Right kidney (tissue), 1 donor: ENCODE measurements around the gene PIK3CB.
"Not testable (repeated sequence)": the region's sequence is repeated elsewhere in the genome, so short reads cannot be mapped to it uniquely, and the experiment has no call there.

Source experiments
- DNase-seq: peaks from one replicate; pipeline ENCODE4 v3.0.0-alpha.2; 2016

Gene PIK3CB

DNA sequence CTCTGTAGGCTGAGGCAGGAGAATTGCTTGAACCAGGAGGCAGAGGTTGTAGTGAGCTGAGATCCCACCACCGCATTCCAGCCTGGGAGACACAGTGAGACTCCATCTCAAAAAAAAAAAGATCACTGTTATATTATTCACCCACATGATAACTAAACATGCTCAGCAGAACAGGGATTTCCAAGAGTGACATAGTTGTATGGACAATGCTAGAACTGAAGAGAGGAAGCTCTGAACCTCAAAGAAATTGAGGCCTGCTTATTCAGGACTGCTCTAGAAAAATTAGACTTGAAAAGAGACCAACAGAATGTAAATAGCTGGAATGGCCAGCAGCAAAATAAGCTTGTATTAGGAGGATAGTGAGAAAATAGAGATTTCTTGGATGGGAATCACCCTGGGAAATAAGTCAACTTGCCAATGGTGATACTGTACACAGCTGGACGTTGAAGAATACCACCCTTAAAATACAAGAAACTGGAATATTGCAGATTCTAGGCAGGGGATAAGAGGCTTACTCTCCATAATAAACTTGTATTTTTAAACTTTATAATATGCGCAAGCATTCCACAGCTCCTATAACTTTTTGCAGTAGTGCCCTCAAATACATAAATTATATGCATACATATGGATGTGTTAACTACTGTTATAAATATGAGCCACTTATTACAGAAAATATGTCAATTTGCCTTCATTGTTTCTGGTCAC, 28.2 kb downstream of the PIK3CB start:
- no peak for DNase-seq

DNA sequence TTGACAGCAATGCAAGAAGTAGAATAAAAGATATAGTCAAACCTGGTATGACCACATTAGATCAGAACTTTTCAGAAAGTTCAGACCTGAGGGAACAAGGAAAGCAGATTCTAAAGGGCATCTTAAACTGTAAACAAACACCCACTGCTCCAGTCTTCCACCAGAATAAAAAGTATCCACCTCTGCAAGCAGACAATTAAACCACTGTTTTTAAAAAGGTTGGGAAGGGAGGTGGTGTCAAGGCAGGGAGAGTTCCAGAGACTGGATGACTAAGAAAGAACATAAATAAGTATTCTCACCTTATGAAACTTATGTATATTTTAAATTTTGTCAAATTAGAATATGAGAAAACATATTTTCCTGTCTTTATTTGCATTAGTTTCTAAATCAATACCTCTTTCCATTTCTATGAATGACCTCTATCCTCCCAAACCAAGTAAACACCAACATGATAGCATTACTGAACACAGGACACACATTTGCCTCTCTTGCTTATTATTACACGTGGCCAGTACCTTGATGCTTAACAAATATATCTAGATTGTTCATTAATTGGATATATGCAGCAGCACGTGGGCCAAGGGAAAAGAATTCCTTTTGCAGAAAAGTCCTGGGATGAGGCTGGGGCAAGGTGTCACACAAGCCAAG, 31.6 kb downstream of the PIK3CB start:
- no peak for DNase-seq

DNA sequence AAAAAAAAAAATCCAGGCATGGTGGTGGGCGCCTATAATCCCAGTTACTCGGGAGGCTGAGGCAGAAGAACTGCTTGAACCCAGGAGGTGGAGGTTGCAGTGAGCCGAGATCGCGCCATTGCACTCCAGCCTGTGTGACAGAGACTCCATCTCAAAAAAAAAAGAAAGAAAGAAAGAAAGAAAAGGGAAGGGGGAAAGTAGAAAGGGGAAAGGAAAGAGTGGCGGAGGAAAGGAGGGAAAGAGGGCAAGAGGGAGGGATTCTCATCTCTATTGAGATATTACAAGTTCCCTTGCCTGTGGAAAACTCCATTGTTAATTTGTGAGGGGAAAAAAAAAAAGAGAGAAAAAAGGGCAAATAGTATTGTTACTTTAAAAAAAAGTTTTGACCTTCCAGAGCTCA, 32.5 kb downstream of the PIK3CB start:
- not testable (repeated sequence) for DNase-seq

DNA sequence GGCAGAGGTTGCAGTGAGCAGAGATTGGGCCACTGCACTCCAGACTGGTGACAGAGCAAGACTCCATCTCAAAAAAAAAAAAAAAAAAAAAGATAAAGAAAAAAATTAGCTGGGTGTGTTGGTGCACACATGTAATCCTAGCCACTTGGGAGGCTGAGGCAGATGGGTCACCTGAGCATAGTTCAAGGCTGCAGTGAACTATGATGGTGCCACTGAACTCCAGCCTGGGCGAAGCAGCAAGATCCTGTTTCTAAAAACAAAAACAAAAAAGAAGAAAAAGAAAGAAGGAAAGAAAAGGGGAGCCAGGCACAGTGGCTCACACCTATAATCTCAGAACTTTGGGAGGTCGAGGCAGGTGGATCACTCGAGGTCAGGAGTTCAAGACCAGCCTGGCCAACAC, 32.9 kb downstream of the PIK3CB start:
- DNase-seq = no peak

DNA sequence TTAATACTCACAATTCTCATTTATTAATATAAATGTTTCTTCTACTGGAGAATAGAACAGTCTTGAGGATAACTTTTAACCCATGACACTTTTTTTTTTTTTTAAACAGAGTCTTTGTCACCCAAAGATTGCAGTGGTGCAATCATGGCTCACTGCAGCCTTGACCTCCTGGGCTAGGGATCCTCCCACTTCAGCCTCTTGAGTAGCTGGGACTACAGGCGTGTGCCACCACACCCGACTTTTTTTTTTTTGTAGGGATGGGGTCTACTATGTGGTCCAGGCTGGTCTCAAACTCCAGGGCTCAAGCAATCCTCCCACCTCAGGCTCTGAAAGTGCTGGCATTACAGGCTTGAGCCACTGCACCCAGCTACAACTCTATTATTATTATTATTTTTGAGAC, 34.5 kb downstream of the PIK3CB start:
- no peak for DNase-seq

DNA sequence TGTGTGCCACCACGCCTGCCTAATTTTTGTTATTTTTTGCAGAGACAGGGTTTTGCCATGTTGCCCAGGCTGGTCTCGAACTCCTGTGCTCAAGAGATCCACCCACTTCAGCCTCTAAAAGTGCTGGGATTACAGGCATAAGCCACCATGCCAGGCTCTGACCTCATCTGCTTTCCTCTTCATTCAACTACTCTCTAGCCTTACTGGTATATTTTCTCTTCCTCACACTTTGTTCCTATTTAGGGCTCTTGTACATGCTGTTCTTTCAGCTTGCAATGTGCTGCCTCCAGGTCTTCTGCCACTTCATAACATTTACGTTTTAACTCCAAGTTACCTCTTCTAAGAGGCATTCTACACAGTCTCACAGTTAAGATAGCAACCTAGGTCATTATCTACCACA, 34.9 kb downstream of the PIK3CB start:
- no peak for DNase-seq

DNA sequence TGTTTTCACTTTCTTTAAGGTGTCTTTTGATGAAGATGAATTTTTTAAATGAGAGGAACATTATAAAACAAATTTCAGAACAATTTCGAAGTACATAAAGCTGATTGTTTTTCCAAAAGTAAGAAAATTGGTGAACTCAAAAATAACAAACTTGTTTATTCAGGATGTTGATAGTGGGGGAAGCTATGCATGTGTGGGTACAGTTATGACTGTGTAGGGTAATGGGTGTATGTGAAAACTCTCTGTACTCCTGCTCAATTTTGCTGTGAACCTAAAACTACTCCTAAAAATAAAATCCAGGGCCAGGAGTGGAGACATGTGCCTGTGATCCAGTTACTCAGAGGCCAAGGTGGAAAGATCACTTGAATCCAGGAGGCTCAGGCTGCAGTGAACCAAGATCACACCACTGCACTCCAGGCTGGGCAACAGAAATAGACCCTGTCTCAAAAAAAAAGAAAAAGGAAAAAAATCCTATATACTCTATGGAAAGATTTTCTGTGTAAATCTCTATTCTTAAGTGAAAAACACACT, 37.2 kb downstream of the PIK3CB start:
- no peak for DNase-seq

DNA sequence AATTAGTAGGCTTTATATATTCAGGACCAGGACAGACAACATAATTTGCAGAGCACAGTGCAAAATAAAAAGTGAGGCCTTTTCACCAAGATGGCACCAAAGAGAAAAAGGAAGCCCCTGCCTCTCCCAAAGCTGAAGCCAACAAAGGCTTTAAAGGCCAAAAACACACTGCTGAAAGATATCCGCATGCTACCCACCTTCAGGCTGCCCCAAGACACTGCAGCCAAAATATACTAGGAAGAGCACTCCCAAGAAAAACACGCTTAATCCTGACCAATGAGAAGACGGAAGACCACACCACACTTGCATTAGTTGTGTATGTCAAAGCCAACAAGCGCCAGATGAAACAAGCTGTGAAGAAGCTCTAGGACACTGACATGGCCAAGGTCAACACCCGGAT, 38.0 kb downstream of the PIK3CB start:
- DNase-seq = no peak

DNA sequence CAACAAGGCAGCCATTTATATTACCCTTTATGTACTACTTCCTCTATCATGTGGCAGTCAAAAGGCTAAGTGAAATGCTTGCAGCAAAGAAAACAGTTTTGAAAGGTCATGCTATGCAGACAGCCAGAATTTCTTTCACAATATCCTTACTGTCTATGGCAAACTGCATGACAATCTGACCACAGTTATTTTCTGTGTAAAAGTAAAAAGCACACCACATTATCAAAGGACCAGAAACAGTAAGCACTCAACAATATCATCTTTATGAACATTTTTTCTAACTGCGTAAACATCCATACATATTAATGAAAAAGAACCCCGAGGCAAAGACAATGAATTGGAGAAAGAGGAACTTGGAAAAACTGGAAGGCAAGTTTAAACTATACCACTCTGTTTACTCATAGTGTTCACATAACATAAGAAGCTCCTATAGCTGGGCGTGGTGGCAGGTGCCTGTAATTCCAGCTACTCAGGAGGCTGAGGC, 47.9 kb downstream of the PIK3CB start:
- no peak for DNase-seq

DNA sequence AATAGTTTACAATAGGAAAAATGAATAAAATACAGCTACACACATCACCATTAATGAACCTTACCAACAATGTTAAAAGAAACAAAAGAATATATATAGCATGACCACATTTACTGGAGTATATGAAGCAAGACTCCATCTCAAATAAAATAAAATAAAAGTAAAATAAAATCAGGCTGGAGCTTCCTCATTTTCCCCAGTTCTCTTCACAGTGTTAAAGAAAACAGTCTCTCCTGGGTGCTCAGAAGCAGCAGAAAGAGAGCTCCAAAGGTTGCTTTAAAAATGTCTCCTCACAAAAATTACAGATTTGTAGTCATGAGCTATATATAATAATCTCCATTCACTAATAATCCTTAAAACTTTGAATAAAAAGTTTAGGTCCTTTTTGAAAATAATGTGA, 48.8 kb downstream of the PIK3CB start:
- no peak for DNase-seq

DNA sequence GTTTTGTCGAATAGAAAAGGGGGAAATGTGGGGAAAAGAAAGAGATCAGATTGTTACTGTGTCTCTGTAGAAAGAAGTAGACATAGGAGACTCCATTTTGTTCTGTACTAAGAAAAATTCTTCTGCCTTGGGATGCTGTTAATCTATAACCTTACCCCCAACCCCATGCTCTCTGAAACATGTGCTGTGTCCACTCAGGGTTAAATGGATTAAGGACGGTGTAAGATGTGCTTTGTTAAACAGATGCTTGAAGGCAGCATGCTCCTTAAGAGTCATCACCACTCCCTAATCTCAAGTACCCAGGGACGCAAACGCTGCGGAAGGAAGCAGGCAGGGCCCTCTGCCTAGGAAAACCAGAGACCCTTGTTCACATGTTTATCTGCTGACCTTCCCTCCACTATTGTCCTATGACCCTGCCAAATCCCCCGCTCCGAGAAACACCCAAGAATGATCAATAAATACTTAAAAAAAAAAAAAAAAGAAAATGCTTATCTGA, 49.3 kb downstream of the PIK3CB start:
- DNase-seq = not testable (repeated sequence)

DNA sequence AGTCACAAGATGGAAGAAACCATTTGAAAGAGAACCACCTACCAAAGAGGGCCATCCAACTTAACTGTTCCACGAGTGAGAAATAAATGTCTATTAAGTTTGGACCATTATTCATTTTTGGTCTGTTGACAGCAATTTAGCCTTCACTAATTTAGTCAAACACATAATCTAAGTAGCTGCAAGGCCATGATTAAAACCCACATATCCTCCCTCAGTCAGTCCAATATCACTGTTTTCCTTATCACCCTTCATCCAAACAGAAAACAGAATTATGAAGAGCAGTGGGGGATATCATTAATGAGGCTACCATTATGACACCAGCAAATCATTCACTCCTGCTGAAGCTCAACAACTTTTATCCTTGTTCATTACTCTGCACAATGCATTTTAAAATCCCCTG, 52.0 kb downstream of the PIK3CB start:
- DNase-seq = no peak

DNA sequence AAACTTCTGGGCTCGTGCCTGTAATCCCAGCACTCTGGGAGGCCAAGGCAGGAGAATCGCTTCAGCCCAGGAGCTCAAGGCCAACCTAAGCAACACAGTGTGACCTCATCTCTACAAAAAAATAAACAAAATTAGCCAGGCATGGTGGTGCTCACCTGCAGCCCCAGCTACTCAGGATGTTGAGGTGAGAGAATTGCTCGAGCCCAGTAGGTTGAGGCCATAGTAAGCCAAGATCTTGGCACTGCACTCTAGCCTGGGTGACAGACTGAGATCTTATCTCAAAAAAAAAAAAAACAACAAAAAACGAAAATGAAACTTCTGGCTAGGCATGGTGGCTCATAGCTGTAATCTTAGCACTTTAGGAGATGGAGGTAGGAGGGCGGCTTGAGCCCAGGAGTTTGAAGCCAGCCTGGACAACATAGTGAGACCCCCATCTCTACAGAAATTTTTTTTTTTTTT, 53.7 kb downstream of the PIK3CB start:
- no peak for DNase-seq

DNA sequence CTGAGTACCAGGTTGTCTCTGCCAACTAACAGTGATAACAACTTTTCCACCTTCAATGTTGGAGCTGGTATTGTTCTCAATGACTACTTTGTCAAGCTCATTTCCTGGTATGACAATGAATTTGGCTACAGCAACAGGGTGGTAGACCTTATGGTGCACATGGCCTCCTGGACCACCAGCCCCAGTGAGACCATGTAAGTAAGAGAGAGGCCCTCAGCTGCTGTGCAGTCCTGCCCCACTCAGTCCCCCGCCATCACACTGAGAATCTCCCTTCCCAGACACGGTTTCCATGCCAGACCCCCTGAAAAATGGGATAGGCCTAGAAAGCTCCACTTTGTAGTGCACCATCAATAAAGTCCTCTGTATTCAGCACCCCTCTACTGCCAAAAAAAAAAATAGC, 56.1 kb downstream of the PIK3CB start:
- no peak for DNase-seq

DNA sequence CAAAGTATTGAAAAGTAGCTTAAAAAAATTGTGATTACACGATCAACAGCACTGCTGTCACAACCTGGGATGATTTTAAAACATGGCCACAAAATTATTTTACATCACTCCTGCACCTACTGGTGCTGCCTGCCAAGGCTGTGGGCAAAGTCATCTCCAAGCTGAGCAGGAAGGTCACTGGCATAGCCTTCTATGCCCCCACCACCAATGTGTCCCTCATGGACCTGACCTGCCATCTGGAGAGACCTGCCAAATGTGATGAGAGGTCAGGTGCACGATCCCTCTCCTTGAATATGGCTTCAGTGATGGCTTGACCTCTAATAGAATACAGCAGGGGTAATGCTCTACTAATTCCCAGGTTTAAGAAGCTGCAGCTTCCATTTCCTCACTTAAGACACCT, 57.8 kb downstream of the PIK3CB start:
- no peak for DNase-seq

DNA sequence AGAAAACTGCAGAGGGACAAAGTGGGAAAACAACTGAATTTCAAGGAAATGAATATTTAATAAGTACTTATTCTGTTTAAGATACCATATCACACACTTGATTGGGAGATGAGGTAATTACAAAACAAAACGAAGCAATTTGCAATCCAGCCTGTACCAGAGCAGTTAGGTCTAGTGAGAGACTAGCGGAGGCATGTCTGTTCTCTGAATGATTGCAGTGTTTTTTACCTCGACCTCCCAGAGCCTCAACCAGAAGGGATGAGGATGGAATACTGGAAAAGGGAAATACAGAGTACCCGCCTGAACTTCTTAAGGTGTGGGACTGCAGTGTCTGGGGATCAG, 59.5 kb downstream of the PIK3CB start:
- no peak for DNase-seq

DNA sequence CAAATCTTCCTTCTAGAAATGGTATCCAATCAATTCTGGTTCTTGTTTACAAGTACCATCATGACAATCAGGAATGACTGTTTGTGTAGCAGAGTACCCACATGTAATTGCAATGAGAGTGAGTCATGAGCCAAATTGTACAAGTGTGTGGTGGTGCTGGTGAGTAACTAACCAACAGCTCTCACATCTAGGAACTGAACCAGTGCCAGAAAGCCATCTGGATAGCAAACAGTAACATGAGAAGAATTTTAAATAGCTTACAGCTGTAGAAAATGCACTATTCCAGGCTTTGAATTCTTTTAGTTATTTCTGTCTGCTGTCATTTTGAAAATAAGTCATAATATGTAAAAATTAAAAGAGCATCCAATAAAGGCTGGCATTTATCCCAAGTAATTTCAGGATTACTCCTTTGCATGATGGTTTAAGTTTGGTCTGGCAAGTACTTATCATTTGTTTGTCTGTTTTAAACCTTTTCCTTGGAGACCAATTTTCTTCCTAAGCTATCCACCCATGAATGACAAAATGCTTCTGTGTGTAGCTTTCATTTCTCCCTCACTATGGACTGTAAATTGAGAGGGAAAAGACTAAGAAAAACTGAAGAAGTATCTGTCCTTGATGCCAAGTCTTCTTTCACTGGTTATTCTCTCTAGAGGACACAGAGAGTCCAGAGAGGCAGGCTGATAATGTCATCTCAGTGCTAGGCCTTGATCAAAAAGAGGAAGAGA, 60.0 kb downstream of the PIK3CB start:
- DNase-seq = peak; percentile 4

DNA sequence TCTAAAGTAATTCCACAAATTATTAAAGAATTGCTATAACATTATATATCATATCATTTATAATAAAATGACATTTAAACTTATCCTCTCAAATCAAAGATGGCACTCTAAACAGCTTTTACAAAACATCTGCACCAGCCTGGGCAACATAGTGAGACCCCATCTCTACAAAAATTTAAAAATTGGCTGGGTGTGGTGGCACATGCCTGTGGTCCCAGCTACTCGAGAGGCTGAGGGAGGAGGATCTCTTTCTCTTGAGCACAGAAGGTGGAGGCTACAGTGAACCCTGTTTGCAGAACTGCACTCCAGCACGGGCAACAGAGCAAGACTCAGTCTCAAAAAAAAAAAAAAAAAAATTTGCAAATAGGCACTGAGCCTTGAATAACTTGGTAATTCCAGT, 63.1 kb downstream of the PIK3CB start:
- DNase-seq = no peak

DNA sequence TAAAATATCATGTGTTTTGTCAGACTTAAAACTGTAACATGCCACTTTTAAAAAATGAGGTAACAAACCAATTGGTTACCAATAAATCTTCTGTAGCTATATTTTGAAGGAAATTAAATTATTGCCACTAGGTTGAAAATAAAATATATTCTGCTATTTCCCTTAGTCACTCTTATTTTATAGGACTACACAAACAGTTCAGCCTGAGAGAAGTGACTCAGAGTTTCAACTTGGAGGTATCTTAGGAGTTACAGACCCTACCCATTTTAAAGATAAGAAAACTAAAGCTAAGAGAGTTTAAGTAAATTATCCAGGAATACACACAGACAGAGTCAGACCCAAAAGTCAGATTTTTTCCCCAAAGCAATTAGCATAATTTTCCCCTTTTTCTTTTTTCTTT, 65.1 kb downstream of the PIK3CB start:
- no peak for DNase-seq

DNA sequence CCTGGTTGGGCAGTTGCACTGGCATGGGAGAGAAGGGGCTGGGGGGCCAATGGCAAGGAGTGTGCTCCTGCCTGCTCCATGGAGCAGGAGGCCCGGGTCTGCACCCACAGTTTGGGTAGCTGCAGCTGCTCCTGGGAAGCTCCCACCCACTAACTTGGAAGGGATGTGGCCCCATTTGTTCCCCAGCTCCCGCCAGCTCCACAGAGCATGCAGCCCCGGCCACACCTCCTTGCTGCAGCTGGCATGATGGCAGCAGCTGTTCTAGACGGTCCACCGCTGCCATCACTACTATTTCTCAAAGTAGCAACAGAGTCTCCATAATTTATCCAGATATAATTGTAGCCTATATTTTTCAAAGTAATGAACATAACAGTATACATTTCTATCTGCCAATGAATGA, 65.8 kb downstream of the PIK3CB start:
- DNase-seq = no peak

DNA sequence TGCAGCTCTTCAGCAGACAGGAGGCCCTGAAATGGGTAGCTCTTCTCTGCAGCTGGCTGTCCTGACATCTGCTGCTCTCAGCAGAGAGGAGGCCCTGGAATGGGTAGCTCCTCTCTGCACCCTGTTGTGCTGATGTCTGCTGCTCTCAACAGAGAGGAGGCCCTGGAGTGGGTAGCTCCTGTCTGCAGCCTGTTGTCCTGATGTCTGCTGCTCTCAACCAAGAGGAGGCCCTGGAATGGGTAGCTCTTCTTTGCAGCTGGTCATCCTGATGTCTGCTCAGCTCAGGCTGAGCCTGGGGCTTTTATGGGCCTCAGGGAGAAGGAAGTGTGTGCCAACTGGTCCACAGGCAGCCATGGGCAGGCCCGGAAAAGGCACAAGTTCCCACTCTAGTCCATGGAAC, 66.6 kb downstream of the PIK3CB start:
- no peak for DNase-seq

DNA sequence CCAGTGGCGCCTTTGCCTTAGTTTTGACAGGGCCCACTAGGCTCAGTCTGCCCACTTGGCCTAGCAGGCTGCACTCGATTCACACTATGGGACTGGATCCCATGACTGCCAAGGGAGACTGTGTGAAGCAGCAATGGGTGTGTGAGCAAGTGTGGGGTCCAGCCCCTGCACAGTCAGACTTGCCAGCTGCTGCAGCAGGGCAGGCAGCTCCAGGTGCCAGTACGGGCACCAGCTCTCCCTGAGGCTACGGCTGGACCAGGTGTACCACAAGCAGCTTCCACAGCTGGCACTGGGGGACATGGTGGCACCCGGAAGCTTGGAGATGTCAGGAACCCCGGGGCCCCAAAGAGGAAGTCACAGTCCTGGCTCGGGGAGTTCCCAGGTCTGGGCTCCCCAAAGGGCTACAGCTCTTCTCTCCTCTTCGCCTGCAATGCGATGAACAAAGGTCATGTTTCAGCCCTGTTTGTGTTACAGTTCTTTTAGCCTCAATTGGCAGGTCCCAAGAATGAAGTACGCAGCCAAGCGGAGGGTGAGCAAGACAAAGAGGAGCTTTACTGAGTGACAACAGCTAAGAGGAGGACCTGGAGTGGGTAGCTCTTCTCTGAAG, 67.1 kb downstream of the PIK3CB start:
- DNase-seq = no peak

DNA sequence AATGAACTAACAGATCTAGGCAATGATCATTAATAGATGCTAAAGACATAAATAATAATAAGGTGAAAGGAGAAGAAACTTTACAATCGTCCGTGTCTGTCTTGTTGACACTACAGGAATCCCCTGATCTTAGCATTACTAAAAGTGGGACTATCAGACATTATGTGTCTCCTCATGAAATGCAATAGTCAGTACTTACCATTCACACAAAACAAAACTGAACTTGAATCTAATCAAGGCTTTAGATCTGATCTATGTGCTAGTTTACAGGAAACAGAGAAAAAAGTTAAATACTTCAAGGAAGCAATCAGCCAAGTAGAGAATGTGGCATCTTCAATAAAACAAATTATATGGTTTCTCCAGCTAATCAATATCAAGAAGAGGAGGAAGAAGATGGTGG, 73.7 kb downstream of the PIK3CB start:
- DNase-seq = no peak
